IMR-90 (cell line): ENCODE measurements around the gene ACTN1. TPM values are rescaled to one million over a fixed set of nuclear protein-coding genes. Genes with fewer than 3 reads are reported as not detected.

Source experiments
- ATAC-seq: fragments of 200-7000 bp; cut with Tn5 transposase; 2 replicates; pipeline ENCODE4 v1.9.1; 2020; ENCODE audit warnings: low read depth, mild to moderate bottlenecking, moderate library complexity
- BruUV-seq: library from RNA; stranded (reverse); fragments of 400-500 nt; replicated peaks from 2 replicates; lab custom pipeline; 2021; lab: Mats Ljungman, UMichigan
- CTCF ChIA-PET: fragments of 300-600 bp; formaldehyde crosslinking; extraction: SDS; loops from one replicate; lab custom pipeline; 2021; ENCODE audit warnings: antibody characterized with exemption; lab: Yijun Ruan, JAX
- POLR2A ChIA-PET: fragments of 300-600 bp; sonication (Branson Sonifier 250); formaldehyde crosslinking; loops from one replicate; lab custom pipeline; 2022; ENCODE audit warnings: antibody characterized with exemption; ENCODE audit not compliant: unreplicated experiment; lab: Charles Lee
- DNase-seq: peaks from one replicate; pipeline ENCODE4 v3.0.0; 2013
- H2AFZ ChIP-seq: replicated peaks from 2 replicates; pipeline ENCODE3; 2013; ENCODE audit warnings: low read length, mild to moderate bottlenecking; ENCODE audit not compliant: poor library complexity
- H2AK5ac ChIP-seq: 2 replicates; pipeline ENCODE4 v1.6.1; 2013; ENCODE audit warnings: low read depth, low read length, inconsistent platforms
- H2AK9ac ChIP-seq: replicated peaks from 2 replicates; pipeline ENCODE3; 2013; ENCODE audit warnings: mild to moderate bottlenecking, low read depth, low read length, moderate library complexity; ENCODE audit not compliant: poor library complexity
- H2BK120ac ChIP-seq: 2 replicates; pipeline ENCODE4 v1.6.1; 2013; ENCODE audit warnings: low read depth, low read length, inconsistent platforms
- H2BK15ac ChIP-seq: 3 replicates; pipeline ENCODE4 v1.6.1; 2013; ENCODE audit warnings: low read depth, low read length, inconsistent platforms
- H2BK20ac ChIP-seq: 2 replicates; pipeline ENCODE4 v1.6.1; 2013; ENCODE audit warnings: low read depth, mild to moderate bottlenecking, inconsistent platforms, low read length, moderate library complexity
- H2BK5ac ChIP-seq: 2 replicates; pipeline ENCODE4 v1.6.1; 2013; ENCODE audit warnings: mild to moderate bottlenecking, low read depth, low read length, inconsistent platforms; ENCODE audit not compliant: poor library complexity, severe bottlenecking
- H3K14ac ChIP-seq: replicated peaks from 2 replicates; pipeline ENCODE4 v1.6.1; 2013; ENCODE audit warnings: low read depth, low read length, inconsistent platforms
- H3K18ac ChIP-seq: 2 replicates; pipeline ENCODE4 v1.6.1; 2013; ENCODE audit warnings: low read depth, low read length, control low read depth
- H3K23ac ChIP-seq: 2 replicates; pipeline ENCODE4 v1.6.1; 2013; ENCODE audit warnings: low read depth, low read length, inconsistent platforms
- H3K27ac ChIP-seq: 2 replicates; pipeline ENCODE4 v1.5.1; 2013; ENCODE audit warnings: mild to moderate bottlenecking, control low read depth, low read length; ENCODE audit not compliant: insufficient read depth
- H3K27me3 ChIP-seq: 2 replicates; pipeline ENCODE4 v1.6.1; 2013; ENCODE audit warnings: low read length; ENCODE audit not compliant: control insufficient read depth, insufficient read depth
- H3K36me3 ChIP-seq: 2 replicates; pipeline ENCODE4 v1.6.1; 2013; ENCODE audit warnings: low read length, mixed read lengths; ENCODE audit not compliant: control insufficient read depth, insufficient read depth
- H3K4ac ChIP-seq: 2 replicates; pipeline ENCODE4 v1.6.1; 2013; ENCODE audit warnings: low read depth, low read length, inconsistent platforms
- H3K4me1 ChIP-seq: 2 replicates; pipeline ENCODE4 v1.6.1; 2013; ENCODE audit warnings: low read length, mixed read lengths; ENCODE audit not compliant: control insufficient read depth, insufficient read depth
- H3K4me2 ChIP-seq: 2 replicates; pipeline ENCODE4 v1.6.1; 2013; ENCODE audit warnings: low read depth, mild to moderate bottlenecking, control low read depth, low read length, moderate library complexity
- H3K4me3 ChIP-seq: 2 replicates; pipeline ENCODE4 v1.5.1; 2013; ENCODE audit warnings: low read depth, mild to moderate bottlenecking, control low read depth, low read length, moderate library complexity; ENCODE audit not compliant: insufficient read depth
- H3K56ac ChIP-seq: 2 replicates; pipeline ENCODE4 v1.6.1; 2013; ENCODE audit warnings: low read length, inconsistent platforms; ENCODE audit not compliant: insufficient read depth; ENCODE audit errors: extremely low read depth
- H3K79me1 ChIP-seq, 2 experiments: 2 replicates each; pipeline ENCODE4 v1.6.1; 2013; ENCODE audit warnings: low read length in 2 of 2, inconsistent platforms in 1 of 2, low read depth in 1 of 2
- H3K9ac ChIP-seq: 2 replicates; pipeline ENCODE4 v1.6.1; 2013; ENCODE audit warnings: low read depth, low read length, control low read depth
- H3K9me1 ChIP-seq: 2 replicates; pipeline ENCODE4 v1.6.1; 2013; ENCODE audit warnings: low read length, inconsistent platforms; ENCODE audit not compliant: insufficient read depth
- H3K9me3 ChIP-seq: 2 replicates; pipeline ENCODE4 v1.6.1; 2013; ENCODE audit warnings: low read length; ENCODE audit not compliant: control insufficient read depth, insufficient read depth
- H4K20me1 ChIP-seq: 2 replicates; pipeline ENCODE4 v1.6.1; 2013; ENCODE audit warnings: low read length, inconsistent platforms; ENCODE audit not compliant: insufficient read depth
- H4K5ac ChIP-seq: 2 replicates; pipeline ENCODE4 v1.6.1; 2013; ENCODE audit warnings: mild to moderate bottlenecking, low read depth, low read length, control low read depth
- H4K8ac ChIP-seq, 2 experiments: 2 replicates each; pipeline ENCODE4 v1.6.1; 2013; ENCODE audit warnings: low read depth in 2 of 2, low read length in 2 of 2, control low read depth in 1 of 2, inconsistent platforms in 1 of 2
- H4K91ac ChIP-seq: 2 replicates; pipeline ENCODE4 v1.6.1; 2013; ENCODE audit warnings: low read depth, low read length, inconsistent platforms; ENCODE audit not compliant: insufficient read depth
- BHLHE40 ChIP-seq: fragments of 150-350 bp; IDR thresholded peaks from 2 replicates; pipeline ENCODE4 v1.6.1; 2016; ENCODE audit warnings: mild to moderate bottlenecking, low read depth, low read length
- CEBPB ChIP-seq: IDR thresholded peaks from 2 replicates; pipeline ENCODE4 v1.6.1; 2012; ENCODE audit warnings: low read depth, low read length, improper control_type of control experiment
- CHD1 ChIP-seq: IDR thresholded peaks from 2 replicates; pipeline ENCODE4 v1.6.1; 2012; ENCODE audit warnings: low read depth, low read length, improper control_type of control experiment
- FOS ChIP-seq: fragments of 150-350 bp; IDR thresholded peaks from 2 replicates; pipeline ENCODE4 v1.6.1; 2016; ENCODE audit warnings: low read depth, low read length
- MAFK ChIP-seq: IDR thresholded peaks from 2 replicates; pipeline ENCODE4 v1.6.1; 2012; ENCODE audit warnings: low read depth, low read length, improper control_type of control experiment
- MAZ ChIP-seq: IDR thresholded peaks from 2 replicates; pipeline ENCODE4 v1.6.1; 2012; ENCODE audit warnings: low read depth, mild to moderate bottlenecking, low read length, improper control_type of control experiment, moderate library complexity, borderline replicate concordance
- MXI1 ChIP-seq: IDR thresholded peaks from 2 replicates; pipeline ENCODE4 v1.6.1; 2012; ENCODE audit warnings: low read depth, mild to moderate bottlenecking, low read length, moderate library complexity, borderline replicate concordance
- NFE2L2 ChIP-seq: fragments of 150-350 bp; IDR thresholded peaks from 2 replicates; pipeline ENCODE4 v1.6.1; 2016; ENCODE audit warnings: low read depth, mild to moderate bottlenecking, low read length
- RAD21 ChIP-seq: IDR thresholded peaks from 2 replicates; pipeline ENCODE4 v1.6.1; 2012; ENCODE audit warnings: low read length, improper control_type of control experiment
- RCOR1 ChIP-seq: IDR thresholded peaks from 2 replicates; pipeline ENCODE4 v1.6.1; 2012; ENCODE audit warnings: mild to moderate bottlenecking, low read length, improper control_type of control experiment; ENCODE audit not compliant: insufficient replicate concordance
- SMC3 ChIP-seq: fragments of 150-350 bp; IDR thresholded peaks from 2 replicates; pipeline ENCODE4 v1.6.1; 2016; ENCODE audit warnings: low read depth, mild to moderate bottlenecking, antibody characterized with exemption, low read length, moderate library complexity
- WGBS, 2 experiments: methylation state at CpG; one replicate each; pipeline versions ENCODE4 v1.1.5 to v1.1.7; 2013; ENCODE audit warnings: missing lambda C conversion rate in 2 of 2; ENCODE audit not compliant: insufficient read length in 1 of 2; ENCODE audit errors: extremely low coverage in 2 of 2; 5-methylcytosine and 5-hydroxymethylcytosine counted together
- dilution Hi-C: fragments of 300-500 bp; cut with HindIII; formaldehyde crosslinking; loops from one replicate; pipeline ENCODE4 v1.14.3; 2018; ENCODE audit warnings: low sequenced_read_pairs; ENCODE audit not compliant: unreplicated experiment
- in situ Hi-C: fragments of 300-500 bp; cut with MboI; formaldehyde crosslinking; loops from 3 replicates; pipeline ENCODE4 v1.14.3; 2019; ENCODE audit warnings: low sequenced_read_pairs, inconsistent platforms, mixed read lengths
- intact Hi-C: fragments of 100-400 bp; cut with micrococcal nuclease; formaldehyde crosslinking; loops from 2 replicates; pipeline ENCODE4 v1.10.0; 2022
- polyA plus RNA-seq, 3 experiments: library from polyadenylated mRNA; depleted of rRNA; stranded (reverse); fragments of >200 nt; gene quantifications; 2 replicates each; pipeline ENCODE4 v1.2.3, GENCODE V29; 2012; ENCODE audit warnings: low replicate concordance in 1 of 3
- total RNA-seq: library from RNA; depleted of rRNA; stranded (reverse); fragments of >200 nt; gene quantifications from 2 replicates; pipeline ENCODE4 v1.2.3, GENCODE V29; 2012
- TF ChIP-seq, protein P1 (sequence below): conservative IDR thresholded peaks from 2 replicates; pipeline ENCODE4 v1.5.1; 2012; ENCODE audit warnings: mild to moderate bottlenecking, low read depth, low read length, improper control_type of control experiment
- TF ChIP-seq, protein P2 (sequence below): fragments of 150-350 bp; IDR thresholded peaks from 2 replicates; pipeline ENCODE4 v1.6.1; 2017; ENCODE audit warnings: mild to moderate bottlenecking, antibody characterized with exemption, low read length, low read depth
- TF ChIP-seq, protein P3 (sequence below): fragments of 150-350 bp; IDR thresholded peaks from 2 replicates; pipeline ENCODE4 v1.6.1; 2016; ENCODE audit warnings: low read depth, mild to moderate bottlenecking, low read length, moderate library complexity, borderline replicate concordance

Gene ACTN1
- total and polyA plus RNA-seq, 2 of the 4 experiments (the other 2 are of a cell fraction) = 684 to 766 TPM

- no TSS peak for BruUV-seq
- H3K9me3 ChIP-seq = no peaks in the 10 kb centered on the region
- in situ Hi-C loops = no loop called here
- CTCF ChIA-PET = no interaction called here
- no peak overlapping the region; the same call in 1 of the 2 replicates for H4K5ac ChIP-seq
- no peak overlapping the region for H3K4me3 ChIP-seq
- no peak overlapping the region for H3K56ac ChIP-seq
- 0 out of 2 replicates have a peak overlapping the region, but pooled peaks have one; percentile 88 for H3K14ac ChIP-seq
- no peak overlapping the region for H3K9ac ChIP-seq
- no peak overlapping the region for H3K27ac ChIP-seq
- H4K20me1 ChIP-seq = no peaks in the 10 kb centered on the region
- 75% methylated on average over 1 of the region's 2 CpGs; no CpG with 5 or more reads in 1 of the 2 experiments for whole genome bisulfite sequencing, 2 experiments
- dilution Hi-C loops = no loop called here
- no peak overlapping the region for H3K4me2 ChIP-seq
- H2BK120ac ChIP-seq = peak overlapping the region; percentile 76; the same call in 1 of the 2 replicates
- H4K8ac ChIP-seq = 0 out of 4 replicates have a peak overlapping the region, but pooled peaks of 1 of the 2 experiments have one; percentile 5
- H2BK20ac ChIP-seq = no peak overlapping the region
- peaks cover 3 to 21% of the 10 kb centered on the region in 2 experiments; a peak in 2 of 4 replicates for H3K79me1 ChIP-seq
- H3K18ac ChIP-seq = no peak overlapping the region
- no peaks in the 10 kb centered on the region for H3K36me3 ChIP-seq
- no peak overlapping the region for H2BK5ac ChIP-seq
- H3K27me3 ChIP-seq = no peaks in the 10 kb centered on the region
- H2AK5ac ChIP-seq = peak overlapping the region; percentile 33; the same call in 1 of the 2 replicates
- H3K23ac ChIP-seq = no peak overlapping the region
- no peak overlapping the region for H4K91ac ChIP-seq
- H3K4ac ChIP-seq = peak overlapping the region; percentile 68; the same call in 1 of the 2 replicates
- peak; percentile 6 for DNase-seq
- H2BK15ac ChIP-seq = no peak overlapping the region
- no peak for ATAC-seq
- H2AFZ ChIP-seq = no peak overlapping the region
- no peak overlapping the region for H2AK9ac ChIP-seq
- peaks cover 15% of the 10 kb centered on the region for H3K9me1 ChIP-seq
- intact Hi-C loops = no loop called here
- H3K4me1 ChIP-seq = peaks cover 12% of the 10 kb centered on the region
- POLR2A ChIA-PET = no interaction called here
- no peak for TF ChIP-seq RAD21
- TF ChIP-seq, protein P1, sequence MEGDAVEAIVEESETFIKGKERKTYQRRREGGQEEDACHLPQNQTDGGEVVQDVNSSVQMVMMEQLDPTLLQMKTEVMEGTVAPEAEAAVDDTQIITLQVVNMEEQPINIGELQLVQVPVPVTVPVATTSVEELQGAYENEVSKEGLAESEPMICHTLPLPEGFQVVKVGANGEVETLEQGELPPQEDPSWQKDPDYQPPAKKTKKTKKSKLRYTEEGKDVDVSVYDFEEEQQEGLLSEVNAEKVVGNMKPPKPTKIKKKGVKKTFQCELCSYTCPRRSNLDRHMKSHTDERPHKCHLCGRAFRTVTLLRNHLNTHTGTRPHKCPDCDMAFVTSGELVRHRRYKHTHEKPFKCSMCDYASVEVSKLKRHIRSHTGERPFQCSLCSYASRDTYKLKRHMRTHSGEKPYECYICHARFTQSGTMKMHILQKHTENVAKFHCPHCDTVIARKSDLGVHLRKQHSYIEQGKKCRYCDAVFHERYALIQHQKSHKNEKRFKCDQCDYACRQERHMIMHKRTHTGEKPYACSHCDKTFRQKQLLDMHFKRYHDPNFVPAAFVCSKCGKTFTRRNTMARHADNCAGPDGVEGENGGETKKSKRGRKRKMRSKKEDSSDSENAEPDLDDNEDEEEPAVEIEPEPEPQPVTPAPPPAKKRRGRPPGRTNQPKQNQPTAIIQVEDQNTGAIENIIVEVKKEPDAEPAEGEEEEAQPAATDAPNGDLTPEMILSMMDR = no peak
- TF ChIP-seq CHD1 = no peak
- TF ChIP-seq, protein P2, sequence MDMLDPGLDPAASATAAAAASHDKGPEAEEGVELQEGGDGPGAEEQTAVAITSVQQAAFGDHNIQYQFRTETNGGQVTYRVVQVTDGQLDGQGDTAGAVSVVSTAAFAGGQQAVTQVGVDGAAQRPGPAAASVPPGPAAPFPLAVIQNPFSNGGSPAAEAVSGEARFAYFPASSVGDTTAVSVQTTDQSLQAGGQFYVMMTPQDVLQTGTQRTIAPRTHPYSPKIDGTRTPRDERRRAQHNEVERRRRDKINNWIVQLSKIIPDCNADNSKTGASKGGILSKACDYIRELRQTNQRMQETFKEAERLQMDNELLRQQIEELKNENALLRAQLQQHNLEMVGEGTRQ = no peak
- no peak for TF ChIP-seq MAFK
- no peak for TF ChIP-seq RCOR1
- TF ChIP-seq MAZ = no peak
- TF ChIP-seq, protein P3, sequence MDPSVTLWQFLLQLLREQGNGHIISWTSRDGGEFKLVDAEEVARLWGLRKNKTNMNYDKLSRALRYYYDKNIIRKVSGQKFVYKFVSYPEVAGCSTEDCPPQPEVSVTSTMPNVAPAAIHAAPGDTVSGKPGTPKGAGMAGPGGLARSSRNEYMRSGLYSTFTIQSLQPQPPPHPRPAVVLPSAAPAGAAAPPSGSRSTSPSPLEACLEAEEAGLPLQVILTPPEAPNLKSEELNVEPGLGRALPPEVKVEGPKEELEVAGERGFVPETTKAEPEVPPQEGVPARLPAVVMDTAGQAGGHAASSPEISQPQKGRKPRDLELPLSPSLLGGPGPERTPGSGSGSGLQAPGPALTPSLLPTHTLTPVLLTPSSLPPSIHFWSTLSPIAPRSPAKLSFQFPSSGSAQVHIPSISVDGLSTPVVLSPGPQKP = no peak
- no peak for TF ChIP-seq BHLHE40
- no peak for TF ChIP-seq MXI1
- no peak for TF ChIP-seq CEBPB
- no peak for TF ChIP-seq NFE2L2
- no peak for TF ChIP-seq SMC3
- no peak for TF ChIP-seq FOS
Measured at GRCh38 chr14:68986926-68987652, 8.0 kb upstream of the ACTN1 start.
